Urinary bladder (tissue), 4 donors: ENCODE measurements around the gene NOS1AP. TPM values are rescaled to one million over a fixed set of nuclear protein-coding genes. Genes with fewer than 3 reads are reported as not detected.
A peak's percentile ranks its signal among the peaks of the same experiment; 100 is the strongest.
"Not testable (repeated sequence)": the region's sequence is repeated elsewhere in the genome, so short reads cannot be mapped to it uniquely, and the experiment has no call there.

Experiments
- DNase-seq: peaks from one replicate; pipeline ENCODE4 v3.0.0-alpha.2; 2015; ENCODE audit errors: extremely low spot score
- H3K27ac ChIP-seq: one replicate; pipeline ENCODE4 v1.5.1; 2013; ENCODE audit warnings: low read depth, mild to moderate bottlenecking, moderate library complexity
- H3K36me3 ChIP-seq: one replicate; pipeline ENCODE4 v1.6.1; 2013; ENCODE audit warnings: mild to moderate bottlenecking, moderate library complexity; ENCODE audit not compliant: insufficient read depth
- H3K4me1 ChIP-seq: one replicate; pipeline ENCODE4 v1.6.1; 2013; ENCODE audit warnings: mild to moderate bottlenecking, moderate library complexity; ENCODE audit not compliant: insufficient read depth
- H3K4me3 ChIP-seq: one replicate; pipeline ENCODE4 v1.5.1; 2013; ENCODE audit warnings: low read depth, low read length
- WGBS: extraction: QIAGEN DNeasy Blood & Tissue Kit; methylation state at CpG from one replicate; pipeline ENCODE4 v1.1.7; 2013; 5-methylcytosine and 5-hydroxymethylcytosine counted together
- polyA plus RNA-seq: library from polyadenylated mRNA; stranded (reverse); fragments of 200-250 nt; gene quantifications from one replicate; pipeline ENCODE4 v1.2.3, GENCODE V29; 2013
- total RNA-seq: library from RNA; depleted of rRNA; stranded (reverse); fragments of >200 nt; gene quantifications from one replicate; pipeline ENCODE4 v1.2.3, GENCODE V29; 2014
- donor health status: healthy with polysubstance abuse.
- donor health status: healthy.

NOS1AP gene
- total and polyA plus RNA-seq, 2 donors = 0.92 to 2.0 TPM

DNA sequence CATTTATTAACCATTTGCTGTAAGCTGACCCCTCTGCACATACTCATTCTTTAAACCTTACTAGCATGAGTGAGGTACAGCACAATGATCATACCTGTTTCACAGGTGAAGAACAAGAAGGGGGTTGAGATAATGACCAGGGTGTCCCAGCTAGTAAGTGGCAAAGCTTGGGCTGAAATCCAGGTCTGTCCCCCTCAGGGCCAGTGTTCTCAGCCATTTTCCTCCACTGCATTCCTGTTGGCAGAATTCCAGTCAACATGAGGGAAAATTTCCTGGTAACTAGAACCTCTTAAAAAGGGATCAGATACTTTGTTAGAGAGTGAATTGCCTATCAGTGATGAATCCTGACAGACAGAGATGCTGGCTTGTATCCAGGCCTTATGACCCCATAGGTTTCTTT, 259.0 kb downstream of the NOS1AP start:
- Histone ChIP-seq H3K36me3 (no peaks in the 10 kb centered on the region), H3K4me1 (no peaks in the 10 kb centered on the region), H3K27ac (no peak overlapping the region), H3K4me3 (no peak overlapping the region)
- no peak for DNase-seq

DNA sequence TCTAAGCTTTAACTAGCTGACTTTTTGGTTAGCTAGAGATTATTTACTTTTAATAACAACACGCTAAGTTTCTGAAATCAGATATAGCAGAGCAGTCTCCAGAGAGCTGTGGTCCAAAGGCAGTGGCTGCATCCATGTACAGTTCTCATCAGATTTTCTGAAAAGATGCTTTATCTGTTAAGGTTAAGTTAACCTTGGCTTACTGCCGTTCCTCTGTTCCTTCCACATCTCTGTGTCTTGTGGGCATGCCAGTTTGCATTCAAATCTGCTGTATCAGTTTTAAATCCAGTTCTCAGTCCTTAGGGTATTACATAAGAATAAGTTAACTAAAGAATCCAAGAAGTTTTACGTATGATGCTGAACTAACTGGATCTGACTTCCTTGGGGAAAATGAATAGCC, 260.3 kb downstream of the NOS1AP start:
- Histone ChIP-seq H3K27ac (no peak overlapping the region), H3K4me3 (no peak overlapping the region), H3K36me3 (no peaks in the 10 kb centered on the region), H3K4me1 (no peaks in the 10 kb centered on the region)
- DNase-seq = no peak
- WGBS = 38% methylated on average over 3 of the region's 3 CpGs

- Histone ChIP-seq H3K4me3 (no peak overlapping the region), H3K36me3 (no peaks in the 10 kb centered on the region), H3K27ac (no peak overlapping the region), H3K4me1 (no peaks in the 10 kb centered on the region)
- no peak for DNase-seq
These were observed 264.5 kb downstream of the NOS1AP start for GRCh38 chr1:162333991-162334390.

GRCh38 chr1:162335126-162335525, 265.6 kb downstream of the NOS1AP start:
- Histone ChIP-seq H3K4me3 (no peak overlapping the region), H3K4me1 (no peaks in the 10 kb centered on the region), H3K36me3 (no peaks in the 10 kb centered on the region), H3K27ac (no peak overlapping the region)
- no peak for DNase-seq
- WGBS = 69% methylated on average over 5 of the region's 5 CpGs

GRCh38 chr1:162336621-162337285, 267.3 kb downstream of the NOS1AP start:
- H3K4me3 ChIP-seq = no peak overlapping the region
- no peaks in the 10 kb centered on the region for H3K4me1 ChIP-seq
- H3K27ac ChIP-seq = no peak overlapping the region
- H3K36me3 ChIP-seq = no peaks in the 10 kb centered on the region
- no peak for DNase-seq
- WGBS = 90% methylated on average over 7 of the region's 7 CpGs

GRCh38 chr1:162342452-162342983, 273.0 kb downstream of the NOS1AP start:
- WGBS = 92% methylated on average over 1 of the region's 1 CpG

GRCh38 chr1:162343470-162343869, 274.0 kb downstream of the NOS1AP start:
- Histone ChIP-seq H3K4me3 (no peak overlapping the region), H3K4me1 (no peaks in the 10 kb centered on the region), H3K27ac (no peak overlapping the region), H3K36me3 (no peaks in the 10 kb centered on the region)
- no peak for DNase-seq
- 95% methylated on average over 5 of the region's 5 CpGs for WGBS

More at GRCh38 chr1:162342452-162342983, 273.0 kb downstream of the NOS1AP start:
- Histone ChIP-seq H3K27ac (no peak overlapping the region), H3K36me3 (no peaks in the 10 kb centered on the region), H3K4me3 (no peak overlapping the region), H3K4me1 (no peaks in the 10 kb centered on the region)
- no peak for DNase-seq

GRCh38 chr1:162347281-162347680, 277.8 kb downstream of the NOS1AP start:
- Histone ChIP-seq H3K4me1 (peaks cover 3% of the 10 kb centered on the region), H3K4me3 (no peak overlapping the region), H3K27ac (no peak overlapping the region), H3K36me3 (no peaks in the 10 kb centered on the region)
- no peak for DNase-seq
- 59% methylated on average over 3 of the region's 3 CpGs for WGBS

GRCh38 chr1:162349635-162350330, 280.3 kb downstream of the NOS1AP start:
- 50% methylated on average over 11 of the region's 11 CpGs for WGBS
- DNase-seq = peak; percentile 11
- Histone ChIP-seq H3K36me3 (no peaks in the 10 kb centered on the region), H3K4me1 (peaks cover 3% of the 10 kb centered on the region), H3K4me3 (no peak overlapping the region), H3K27ac (no peak overlapping the region)

DNA sequence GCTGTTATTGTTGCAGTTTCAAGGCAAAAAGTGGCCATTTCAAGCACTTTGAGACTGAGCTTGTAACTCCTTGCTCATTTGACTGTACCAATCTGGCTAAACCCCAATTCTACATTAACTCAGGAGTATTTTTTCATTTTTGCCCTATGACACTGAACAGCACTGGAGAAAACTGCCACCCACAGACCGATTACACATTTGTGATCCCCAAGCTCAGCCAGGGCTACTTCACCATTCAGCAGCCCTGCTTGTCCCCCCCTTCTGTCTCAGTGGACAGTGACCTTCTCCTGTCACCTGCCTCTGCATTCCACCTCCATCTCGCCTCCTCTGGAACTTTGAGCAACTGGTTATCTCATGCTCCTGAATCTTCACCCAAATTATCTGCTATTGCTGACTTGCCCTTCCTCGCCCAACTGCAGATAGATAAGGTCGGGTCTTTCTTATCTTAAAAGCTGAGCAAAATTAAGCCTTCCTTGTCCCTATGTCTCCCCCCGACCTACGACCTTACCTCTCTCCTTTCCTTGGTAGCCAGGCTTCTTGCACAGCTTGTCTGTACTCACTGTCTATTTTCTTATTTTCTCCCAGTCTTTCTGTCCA, 281.9 kb downstream of the NOS1AP start:
- peaks cover 3% of the 10 kb centered on the region for H3K4me1 ChIP-seq
- H3K4me3 ChIP-seq = no peak overlapping the region
- H3K36me3 ChIP-seq = no peaks in the 10 kb centered on the region
- 84% methylated on average over 6 of the region's 6 CpGs for WGBS
- no peak for DNase-seq
- no peak overlapping the region for H3K27ac ChIP-seq

GRCh38 chr1:162351874-162352273, 282.4 kb downstream of the NOS1AP start:
- not testable (repeated sequence) for H3K36me3 ChIP-seq, H3K4me1 ChIP-seq, H3K4me3 ChIP-seq, H3K27ac ChIP-seq, DNase-seq
- WGBS = 66% methylated on average over 4 of the region's 4 CpGs

DNA sequence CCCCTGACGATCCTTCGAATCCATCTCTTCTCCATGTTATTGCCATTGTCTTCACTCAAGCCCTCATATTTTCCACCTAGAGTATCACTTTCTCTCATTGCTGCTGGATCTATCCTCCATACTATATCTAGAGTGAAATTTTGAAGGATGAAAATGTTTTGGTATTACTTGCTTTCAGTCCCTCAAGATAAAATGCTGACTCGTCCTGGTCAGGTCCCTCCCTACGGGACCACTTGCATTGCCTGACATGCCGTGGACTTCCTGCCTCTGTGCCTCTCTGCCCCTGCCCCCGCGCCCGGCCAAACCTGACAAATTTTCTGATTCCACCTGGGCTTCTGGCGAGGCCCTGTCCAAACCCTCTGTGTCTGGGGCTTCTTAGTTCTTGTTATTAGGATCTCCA, 283.6 kb downstream of the NOS1AP start:
- Histone ChIP-seq H3K4me1 (peaks cover 3% of the 10 kb centered on the region), H3K4me3 (no peak overlapping the region), H3K36me3 (peaks cover 3% of the 10 kb centered on the region), H3K27ac (no peak overlapping the region)
- no peak for DNase-seq
- 90% methylated on average over 9 of the region's 9 CpGs for WGBS

DNA sequence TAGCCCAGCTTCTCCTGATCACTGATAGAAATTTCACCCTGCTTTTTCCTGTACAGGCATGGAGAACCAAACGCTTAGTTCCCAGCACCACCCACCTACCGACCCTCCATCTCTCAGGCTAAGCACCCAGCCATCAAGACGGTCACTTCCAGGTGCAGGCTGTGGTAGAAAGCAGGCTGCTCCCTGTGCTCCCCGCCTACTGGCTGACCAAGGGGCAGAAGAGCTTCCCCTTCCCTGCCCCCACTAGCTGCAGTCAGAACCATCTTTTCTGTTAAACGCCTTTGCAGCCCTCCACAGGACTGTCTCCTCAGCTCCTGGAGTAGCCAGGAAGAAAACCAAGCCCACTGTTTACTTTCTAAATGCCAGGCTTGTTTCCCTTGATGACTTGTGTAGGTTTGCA, 284.2 kb downstream of the NOS1AP start:
- H3K4me3 ChIP-seq = no peak overlapping the region
- H3K36me3 ChIP-seq = peaks cover 3% of the 10 kb centered on the region
- H3K4me1 ChIP-seq = peaks cover 3% of the 10 kb centered on the region
- WGBS = 78% methylated on average over 5 of the region's 5 CpGs
- H3K27ac ChIP-seq = no peak overlapping the region
- no peak for DNase-seq

DNA sequence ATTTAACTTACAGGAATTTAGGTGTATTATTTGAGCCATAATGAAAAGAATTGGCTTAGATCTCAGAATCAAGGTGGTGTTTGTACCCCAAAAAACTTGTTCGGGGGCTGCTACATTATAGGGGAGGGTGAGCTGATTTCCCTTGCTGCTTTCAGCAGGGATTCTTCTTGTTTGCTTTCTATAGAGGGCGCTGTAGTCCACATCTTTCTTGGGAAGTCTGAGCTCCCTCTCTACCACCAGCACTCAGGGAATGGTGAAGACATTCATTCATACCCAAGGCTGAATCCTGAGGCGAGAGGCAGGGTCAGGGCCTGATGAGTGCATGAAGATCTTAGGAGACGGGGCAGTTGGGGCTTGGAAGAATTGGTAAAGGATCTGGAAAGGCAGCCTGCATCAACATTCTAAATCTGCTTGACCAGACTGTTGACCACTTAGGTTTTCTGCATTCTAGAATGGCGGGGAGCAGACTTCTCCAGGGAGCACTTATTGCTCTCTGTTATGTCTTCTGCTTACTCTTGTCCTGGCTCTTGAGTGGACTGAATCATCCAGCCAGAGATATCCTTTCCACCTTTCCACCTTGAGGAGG, 288.3 kb downstream of the NOS1AP start:
- Histone ChIP-seq H3K27ac (no peak overlapping the region), H3K4me1 (no peaks in the 10 kb centered on the region), H3K4me3 (no peak overlapping the region), H3K36me3 (peaks cover 3% of the 10 kb centered on the region)
- no peak for DNase-seq
- whole genome bisulfite sequencing = 55% methylated on average over 5 of the region's 5 CpGs
